T-helper 1 cell (primary cell): Measurements from ENCODE around the gene NUP85.
"Not testable (repeated sequence)": the region's sequence is repeated elsewhere in the genome, so short reads cannot be mapped to it uniquely, and the experiment has no call there.

Experiments
- DNase-seq, 5 donors: peaks; one replicate each; pipeline ENCODE4 v3.0.0-alpha.2; 2012 to 2020
- total RNA-seq, 4 donors: gene quantifications; one replicate each; lab custom pipeline; 2026; lab: John Stamatoyannopoulos, UW

The NUP85 gene, protein sequence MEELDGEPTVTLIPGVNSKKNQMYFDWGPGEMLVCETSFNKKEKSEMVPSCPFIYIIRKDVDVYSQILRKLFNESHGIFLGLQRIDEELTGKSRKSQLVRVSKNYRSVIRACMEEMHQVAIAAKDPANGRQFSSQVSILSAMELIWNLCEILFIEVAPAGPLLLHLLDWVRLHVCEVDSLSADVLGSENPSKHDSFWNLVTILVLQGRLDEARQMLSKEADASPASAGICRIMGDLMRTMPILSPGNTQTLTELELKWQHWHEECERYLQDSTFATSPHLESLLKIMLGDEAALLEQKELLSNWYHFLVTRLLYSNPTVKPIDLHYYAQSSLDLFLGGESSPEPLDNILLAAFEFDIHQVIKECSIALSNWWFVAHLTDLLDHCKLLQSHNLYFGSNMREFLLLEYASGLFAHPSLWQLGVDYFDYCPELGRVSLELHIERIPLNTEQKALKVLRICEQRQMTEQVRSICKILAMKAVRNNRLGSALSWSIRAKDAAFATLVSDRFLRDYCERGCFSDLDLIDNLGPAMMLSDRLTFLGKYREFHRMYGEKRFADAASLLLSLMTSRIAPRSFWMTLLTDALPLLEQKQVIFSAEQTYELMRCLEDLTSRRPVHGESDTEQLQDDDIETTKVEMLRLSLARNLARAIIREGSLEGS
- 22.3 to 52.2 (median 42.5) reads per million in 4 donors for total RNA-seq

DNA sequence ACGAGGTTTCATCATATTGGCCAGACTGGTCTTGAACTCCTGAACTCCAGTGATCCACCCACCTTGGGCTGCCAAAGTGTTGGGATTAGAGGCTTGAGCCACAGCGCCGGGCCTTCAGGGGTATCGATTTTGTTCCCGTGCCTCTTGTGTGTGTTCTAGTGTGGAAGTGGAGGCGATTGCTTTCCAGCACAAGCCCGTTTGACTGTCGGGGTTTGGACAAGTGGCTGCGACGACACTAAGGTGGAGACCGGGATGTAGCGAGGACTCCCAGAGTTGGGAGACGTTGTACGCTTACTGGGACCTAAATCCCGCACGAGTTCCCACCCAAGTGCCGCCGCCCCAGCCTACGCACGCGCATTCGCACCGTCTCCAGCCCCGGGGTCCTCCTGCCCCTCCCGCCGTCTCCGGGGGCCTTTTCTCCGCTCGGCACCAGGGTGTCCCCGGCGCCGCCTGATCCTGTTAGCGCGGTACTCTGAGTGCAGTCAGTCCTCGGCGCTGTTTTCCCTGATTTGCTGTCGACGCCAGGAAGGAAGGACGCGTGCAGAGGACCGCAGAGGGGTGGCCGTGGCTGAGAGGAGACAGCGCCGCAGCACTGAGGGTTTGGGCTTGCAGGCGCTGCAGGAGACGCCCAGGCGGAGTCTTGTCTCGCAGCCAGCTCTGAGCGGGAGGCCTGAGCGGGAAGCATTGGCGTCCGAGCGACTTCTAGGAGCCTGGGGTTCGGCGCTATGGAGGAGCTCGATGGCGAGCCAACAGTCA is at the start of gene NUP85:
TSS of gene NUP85 (plus strand) at position 643 of the 756 bp plus-strand sequence. CDS start at position 726, 83 bp downstream.
- DNase-seq, result peak; percentile 80 to 91 (median 89)

DNA sequence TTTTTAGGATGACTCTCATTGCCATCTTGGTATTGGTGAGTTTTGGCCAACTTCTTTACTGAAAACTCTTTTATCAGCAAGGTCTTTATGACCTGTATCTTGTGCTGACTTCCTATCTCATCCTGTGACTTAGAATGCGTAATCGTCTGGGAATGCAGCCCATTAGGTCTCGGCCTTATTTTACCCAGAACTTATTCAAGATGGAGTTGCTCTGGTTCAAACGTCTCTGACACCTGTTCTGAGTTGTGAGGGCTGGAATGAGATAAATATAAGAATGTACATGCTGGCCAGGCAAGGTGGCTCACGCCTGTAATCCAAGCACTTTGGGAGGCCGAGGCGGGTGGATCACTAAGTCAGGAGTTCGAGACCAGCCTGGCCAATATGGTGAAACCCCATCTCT is 47.0 kb upstream of the NUP85 start:
- not testable (repeated sequence) for DNase-seq

DNA sequence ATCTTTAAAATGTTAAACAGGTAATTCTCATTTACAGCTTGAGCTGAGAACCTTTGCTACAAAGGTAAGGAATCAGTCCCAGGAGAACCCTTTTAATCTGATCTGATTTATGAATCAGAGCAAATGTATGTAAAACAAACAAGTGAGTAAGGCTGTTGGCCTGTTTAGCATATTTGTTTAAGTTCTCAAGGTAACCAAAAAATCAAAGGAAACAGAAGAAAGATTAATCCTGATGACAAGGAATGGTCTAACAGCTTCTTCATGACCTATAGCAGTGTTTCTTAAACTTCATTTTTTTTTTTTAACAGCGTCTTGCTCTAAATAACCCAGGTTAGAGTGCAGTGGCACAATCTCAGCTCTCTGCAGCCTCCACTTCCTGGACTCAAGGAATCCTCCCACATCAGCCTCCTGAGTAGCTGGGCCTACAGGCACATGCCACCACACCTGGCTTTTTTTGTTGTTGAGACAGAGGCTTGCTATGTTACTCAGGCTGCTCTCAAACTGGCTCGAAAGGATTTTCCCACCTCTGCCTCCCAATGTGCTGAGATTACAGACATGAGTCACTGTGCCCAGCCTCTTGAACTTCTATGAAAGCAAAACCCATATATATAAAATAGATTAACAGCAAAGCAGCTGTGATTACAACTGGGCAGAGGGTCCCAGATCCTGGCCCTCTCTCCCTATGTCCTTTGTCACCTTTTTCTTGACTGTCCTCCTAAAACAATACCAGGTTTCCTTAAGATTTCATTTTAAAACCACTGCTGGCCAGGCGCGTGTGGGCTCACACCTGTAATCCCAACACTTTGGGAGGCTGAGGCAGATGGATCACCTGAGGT is 46.1 kb upstream of the NUP85 start:
- no peak for DNase-seq

DNA sequence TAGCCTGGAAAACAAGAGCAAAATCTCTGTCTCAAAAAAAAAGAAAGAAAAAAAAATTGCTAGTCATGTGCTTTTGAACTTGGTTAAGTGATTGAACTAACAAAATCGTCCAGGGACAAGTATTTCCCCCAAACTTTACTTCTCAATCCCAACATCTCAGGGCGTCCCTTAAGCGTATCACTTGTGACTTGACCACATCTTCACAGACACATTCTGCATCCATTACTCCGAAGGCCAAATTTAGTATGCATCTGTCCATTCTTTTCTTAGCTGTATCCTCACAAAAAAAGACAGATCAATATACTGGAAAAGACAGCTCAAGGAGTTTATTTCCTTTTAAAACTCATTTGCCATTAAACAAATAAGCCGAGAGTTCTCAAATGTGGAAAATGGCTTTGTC is 45.3 kb upstream of the NUP85 start:
- DNase-seq, result no peak

DNA sequence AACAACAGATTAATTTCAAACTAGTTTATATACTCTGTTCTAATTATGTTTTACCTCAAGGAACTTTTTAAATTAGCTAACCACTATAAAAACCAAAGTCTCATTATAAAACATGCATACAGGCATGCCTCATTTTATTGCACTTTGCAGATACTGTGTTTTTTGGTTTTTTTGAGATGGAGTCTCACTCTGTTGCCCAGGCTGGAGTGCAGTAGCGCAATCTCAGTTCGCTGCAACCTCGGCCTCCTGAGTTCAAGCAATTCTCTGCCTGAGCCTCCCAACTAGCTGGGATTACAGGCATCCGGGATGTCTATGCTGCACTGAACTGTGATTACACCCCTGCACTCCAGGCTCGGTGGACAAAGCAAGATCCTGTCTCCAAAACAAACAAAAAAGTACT is 42.4 kb upstream of the NUP85 start:
- DNase-seq, result no peak

DNA sequence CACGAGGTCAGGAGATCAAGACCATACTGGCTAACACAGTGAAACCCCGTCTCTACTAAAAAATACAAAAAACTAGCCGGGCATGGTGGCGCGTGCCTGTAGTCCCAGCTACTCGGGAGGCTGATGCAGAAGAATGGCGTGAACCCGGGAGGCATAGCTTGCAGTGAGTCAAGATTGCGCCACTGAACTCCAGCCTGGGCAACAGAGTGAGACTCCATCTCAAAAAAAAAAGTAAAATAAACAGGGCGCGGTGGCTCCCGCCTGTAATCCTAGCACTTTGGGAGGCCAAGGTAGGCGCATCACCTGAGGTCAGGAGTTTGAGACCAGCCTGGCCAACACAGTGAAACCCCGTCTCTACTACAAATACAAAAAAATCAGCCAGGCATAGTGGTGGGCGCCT is 40.9 kb upstream of the NUP85 start:
- not testable (repeated sequence) for DNase-seq

DNA sequence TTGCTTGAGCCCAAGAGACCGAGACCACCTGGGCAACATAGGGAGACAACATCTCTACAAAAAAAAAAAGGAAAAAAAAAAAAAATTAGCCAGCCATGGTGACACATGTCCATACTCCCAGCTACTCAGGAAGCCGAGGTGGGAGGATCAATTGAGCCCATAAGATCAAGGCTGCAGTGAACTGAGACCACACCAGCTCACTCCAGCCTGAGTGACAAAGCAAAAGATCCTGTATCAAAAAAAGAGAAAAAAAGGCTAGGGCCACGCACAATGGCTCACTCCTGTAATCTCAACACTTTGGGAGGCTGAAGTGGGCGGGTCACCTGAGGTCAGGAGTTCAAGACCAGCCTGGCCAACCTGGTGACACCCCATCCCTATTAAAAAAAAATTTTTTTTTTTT is 36.5 kb upstream of the NUP85 start:
- no peak for DNase-seq

DNA sequence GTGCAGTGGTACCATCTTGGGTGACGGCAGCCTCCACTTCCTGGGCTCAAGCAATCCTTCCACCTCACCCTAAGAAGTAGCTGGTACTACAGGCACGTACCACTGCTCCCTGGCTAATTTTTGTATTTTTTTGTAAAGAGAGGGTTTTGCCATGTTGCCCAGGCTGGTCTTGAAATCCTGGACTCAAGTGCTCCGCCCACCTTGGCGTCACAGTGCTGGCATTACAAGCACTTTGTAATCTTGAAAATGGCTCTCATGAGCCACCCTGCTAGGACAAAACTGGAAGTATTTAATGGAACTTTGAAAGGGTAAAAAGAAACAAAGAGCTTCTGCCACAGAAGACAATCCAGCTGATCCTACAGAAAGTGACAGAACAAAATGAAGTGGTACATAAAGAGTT is 32.0 kb upstream of the NUP85 start:
- DNase-seq, result no peak

DNA sequence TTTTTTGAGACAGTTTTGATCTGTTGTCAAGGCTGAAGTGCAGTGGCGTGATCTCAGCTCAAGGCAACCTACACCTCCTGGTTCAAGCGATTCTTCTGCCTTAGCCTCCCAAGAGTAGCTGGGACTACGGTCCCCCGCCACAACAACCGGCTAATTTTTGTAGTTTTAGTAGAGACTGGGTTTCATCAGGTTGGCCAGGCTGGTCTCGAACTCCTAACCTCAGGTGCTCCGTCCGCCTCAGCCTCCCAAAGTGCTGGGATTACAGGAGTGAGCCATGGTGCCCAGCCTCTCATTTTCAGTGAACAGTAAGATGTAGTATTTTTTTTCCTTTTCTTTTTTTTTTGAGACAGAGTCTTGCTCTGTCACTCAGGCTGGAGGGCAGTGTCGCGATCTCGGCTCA is 30.5 kb upstream of the NUP85 start:
- no peak for DNase-seq

DNA sequence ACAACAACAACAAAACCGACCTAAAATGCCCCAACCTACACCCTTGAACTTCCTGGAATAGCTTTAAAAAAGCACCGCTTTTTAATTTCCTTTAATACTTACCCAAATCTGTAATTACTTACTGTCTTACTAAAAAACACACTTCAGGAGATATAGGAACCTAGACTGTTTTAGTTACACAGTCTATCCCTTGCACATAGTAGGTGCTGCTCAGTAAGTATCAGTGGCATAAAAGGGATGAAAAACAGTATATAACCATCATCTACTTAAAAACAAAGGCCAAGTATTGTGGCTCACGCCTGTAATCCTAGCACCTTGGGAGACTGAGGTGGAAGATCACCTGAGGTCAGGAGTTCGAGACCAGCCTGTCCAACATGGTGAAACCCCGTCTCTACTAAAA is 28.9 kb upstream of the NUP85 start:
- no peak for DNase-seq

DNA sequence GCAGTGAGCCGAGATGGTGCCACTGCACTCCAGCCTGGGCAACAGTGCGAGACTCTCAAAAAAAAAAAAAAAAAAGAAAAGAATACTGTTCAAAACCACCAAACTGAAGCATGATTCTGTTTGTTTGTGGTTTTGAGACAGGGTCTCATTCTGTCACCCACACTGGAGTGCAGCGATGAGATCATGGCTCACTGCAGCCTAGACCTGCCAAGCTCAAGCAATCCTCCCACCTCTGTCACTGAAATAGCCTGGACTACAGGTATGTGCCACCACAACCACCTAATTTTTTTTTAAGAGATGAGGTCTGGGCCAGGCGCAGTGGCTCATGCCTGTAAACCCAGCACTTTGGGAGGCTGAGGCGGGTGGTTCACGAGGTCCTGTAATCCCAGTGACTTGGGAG is 27.0 kb upstream of the NUP85 start:
- no peak for DNase-seq

DNA sequence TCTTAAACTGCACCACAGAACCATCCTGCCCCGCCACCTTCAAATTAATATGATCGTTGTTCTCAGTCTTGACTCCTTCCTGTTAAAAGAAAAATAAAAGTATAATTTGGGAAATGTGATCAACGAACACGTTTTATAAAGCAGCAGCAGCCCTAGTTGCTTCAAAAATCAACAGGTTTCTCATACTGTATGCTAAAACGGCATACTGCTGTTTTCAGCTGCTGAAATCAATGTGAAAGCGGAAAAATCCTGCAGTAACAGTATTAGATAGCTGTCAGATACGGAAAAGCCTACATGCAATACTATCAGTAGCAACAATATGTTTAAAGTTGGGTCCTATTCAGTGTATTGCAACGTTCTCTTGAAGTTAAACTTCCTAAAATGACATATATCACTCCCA is 24.4 kb upstream of the NUP85 start:
- DNase-seq, result no peak

DNA sequence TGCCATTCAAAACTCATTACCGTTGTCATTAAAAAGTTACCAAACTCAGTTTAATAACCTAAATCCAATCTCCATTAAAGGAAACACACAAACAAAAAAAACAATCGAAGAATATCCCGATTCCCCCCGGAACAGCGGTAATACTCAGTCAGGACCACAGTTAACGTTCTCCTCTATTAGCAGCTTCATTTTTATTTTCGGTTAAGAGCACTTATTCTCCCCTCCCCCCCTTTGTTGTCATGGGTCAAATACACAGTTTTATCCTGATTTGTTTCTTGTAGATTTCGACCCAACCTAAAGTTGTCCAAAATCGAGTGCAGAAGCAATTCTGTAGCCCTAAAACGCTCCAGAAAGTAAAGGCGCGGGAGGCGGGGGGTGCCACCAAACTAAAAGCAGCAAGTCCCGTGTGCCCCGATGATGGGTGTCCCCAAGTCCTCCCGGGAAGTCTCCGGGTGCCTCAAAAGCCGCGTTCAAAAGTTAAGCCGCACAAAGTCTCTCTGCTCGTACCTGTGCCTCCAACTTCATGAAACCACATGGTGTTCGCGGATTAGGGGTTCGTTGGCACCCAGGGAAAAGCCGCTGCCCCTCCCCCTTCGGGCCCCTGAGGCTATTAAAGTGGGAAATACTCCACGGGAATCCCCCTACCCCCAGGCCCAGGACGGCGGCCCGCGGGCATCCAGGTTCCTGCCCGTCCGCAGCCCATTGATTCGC is 23.7 kb upstream of the NUP85 start:
- peak; percentile 29 to 46 (median 39) for DNase-seq

DNA sequence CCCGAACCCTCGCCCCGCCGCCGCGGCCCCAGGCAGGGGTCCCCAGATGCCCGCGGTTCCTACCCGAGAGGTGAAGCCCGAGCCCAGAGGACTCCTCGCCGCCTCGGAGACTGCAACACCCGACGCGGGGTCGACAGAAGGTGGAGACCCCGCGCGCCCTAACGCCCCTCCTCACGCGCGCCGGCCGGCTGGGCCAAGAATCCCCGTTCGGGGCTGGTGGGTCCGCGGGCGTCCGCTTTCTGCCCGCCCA is 23.2 kb upstream of the NUP85 start:
- no peak for DNase-seq

DNA sequence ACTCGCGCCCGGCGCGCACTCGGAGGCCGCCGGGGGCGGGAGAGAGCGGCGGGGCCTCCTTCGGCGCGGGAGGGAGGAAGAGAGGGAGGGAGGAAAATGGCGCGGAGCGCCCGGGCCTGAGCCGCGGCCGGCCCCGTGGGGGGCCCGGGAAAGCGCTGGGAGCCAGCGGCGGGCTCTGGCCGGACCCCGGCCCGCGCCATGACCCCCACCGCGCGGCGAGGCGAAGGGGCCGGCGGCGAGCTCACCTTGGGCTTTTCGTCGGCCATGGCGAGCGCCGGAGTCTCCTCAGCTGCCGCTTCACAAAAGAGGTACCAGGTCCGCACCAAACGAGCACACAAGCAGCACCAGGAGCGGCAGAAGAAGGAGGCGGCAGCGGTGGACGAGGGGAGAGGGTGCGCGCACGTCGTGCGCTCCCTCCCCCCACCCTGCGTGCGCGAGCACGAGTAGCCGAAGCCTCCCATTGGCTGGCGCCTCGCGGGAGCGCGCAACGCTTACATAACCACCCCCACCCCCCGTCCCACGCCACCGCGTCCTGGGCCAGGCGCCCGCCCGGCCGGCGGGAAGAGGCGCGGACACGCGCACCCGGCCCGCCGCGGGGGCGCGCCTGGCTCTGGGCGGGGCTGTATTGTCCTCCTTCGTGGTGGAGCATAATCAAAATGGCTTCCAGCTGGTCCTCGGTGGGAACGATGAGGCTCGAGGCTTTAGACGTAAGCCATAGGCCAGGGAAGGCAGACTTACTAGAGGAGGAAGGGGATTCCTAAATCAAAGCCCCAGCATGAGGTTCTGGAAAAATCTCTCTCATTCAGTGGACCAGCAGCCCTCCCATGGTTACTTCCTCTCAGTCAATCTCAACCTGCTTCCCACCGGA is 22.7 kb upstream of the NUP85 start, which contains the start of gene SUMO2:
TSS of gene SUMO2 (minus strand) at position 391 of the 868 bp plus-strand sequence. CDS start at position 266, 125 bp downstream.
- DNase-seq, result peak; percentile 91 to 97 (median 92)

DNA sequence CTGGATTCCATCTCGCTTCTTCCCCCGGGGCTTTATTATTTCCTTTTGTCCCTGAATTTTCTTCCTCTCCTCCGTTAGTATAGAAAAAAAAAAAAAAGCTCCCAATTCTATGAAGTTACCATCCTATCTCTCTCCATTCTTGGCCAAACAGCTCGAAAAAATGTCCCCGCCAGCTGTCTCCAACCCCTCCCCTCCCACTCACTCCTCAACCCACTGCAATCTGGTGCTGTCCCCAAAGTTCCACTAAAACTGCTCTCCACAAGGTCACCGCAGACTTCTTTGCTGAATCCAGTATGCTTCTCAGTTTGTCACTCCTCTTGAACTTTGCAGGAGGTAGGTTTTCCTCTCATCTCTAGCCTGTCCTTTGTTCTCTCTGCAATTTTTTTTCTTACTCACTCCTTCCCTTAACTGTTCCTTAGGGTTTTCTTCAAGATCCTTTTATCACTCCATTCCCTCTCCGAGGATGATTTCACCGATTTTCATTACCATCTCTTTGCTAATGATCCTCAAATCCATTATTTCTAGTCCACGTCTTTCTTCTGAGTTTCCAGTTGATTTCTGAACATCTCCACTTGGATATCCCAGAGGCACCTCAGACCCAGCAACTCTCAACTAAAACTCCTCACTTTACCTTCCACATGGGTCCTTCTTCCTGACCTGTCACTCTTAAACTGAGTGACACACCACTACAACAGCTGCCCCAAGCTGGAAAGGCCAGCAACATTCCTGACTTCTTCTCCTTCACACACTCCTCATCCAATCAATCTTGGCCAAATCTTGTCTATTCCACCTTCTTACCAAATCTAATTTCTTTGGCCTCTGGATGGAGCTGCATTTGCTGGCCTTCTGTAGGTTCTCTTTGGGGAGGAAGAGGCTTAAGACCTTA is 21.2 kb upstream of the NUP85 start:
- DNase-seq, result no peak

DNA sequence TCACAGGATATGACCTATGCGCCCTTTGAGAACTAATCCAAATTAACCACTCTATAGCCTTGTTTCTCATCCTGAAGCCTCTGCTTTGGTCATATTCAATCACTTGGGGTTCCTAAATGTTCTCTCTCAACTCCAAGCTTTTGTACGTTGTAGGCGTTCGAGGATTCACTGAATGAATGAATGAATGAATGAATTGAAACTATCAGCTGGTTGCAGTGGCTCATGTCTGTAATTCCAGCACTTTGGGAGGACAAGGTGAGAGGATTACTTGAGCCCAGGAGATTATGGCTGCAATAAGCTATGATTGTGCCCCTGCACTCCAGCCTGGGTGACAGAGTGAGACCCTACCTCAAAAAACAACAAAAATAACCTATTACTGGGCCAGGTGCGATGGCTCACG is 16.9 kb upstream of the NUP85 start:
- no peak for DNase-seq

DNA sequence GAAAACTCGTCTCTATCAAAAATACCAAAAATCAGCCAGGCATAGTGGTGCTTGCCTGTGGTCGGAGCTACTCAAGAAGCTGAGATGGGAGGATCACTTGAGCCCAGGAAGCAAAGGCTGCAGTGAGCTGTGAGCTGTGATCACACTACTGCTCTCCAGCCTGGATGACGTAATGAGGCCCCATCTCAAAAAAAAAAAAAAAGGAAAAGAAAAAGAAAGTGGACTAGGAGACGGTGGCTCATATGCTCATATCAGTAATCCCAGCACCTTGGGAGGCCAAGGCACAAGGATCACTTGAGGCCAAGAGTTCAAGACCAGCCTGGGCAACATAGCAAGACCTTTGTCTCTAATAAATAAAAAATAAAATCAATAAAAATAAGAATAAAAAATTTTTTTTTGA is 13.9 kb upstream of the NUP85 start:
- no peak for DNase-seq

DNA sequence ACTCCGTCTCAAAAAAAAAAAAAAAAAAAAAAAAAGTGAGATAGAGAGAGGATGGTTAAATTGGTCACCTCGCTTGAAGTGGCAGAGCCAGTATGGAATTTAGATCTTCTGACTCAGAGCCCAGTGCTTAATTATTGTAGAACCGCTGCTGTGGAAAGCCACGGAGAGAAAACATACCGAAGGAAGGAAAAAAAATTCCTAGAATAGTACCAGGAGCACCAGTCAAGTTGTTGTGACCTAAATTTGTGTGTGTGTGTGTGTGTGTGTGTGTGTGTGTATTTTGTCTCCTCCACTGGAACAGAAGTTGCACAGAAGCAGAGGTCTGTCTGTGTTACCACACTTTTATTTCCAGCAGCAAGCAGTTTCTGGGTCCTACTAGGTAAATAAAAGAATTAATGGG is 10.6 kb upstream of the NUP85 start:
- DNase-seq, result no peak
